PC-3 (cell line): ENCODE data around the gene NREP. TPM values are rescaled to one million over a fixed set of nuclear protein-coding genes. Genes with fewer than 3 reads are reported as not detected.

Source experiments
- ATAC-seq: fragments of 200-7000 bp; cut with Tn5 transposase; 2 replicates; pipeline ENCODE4 v1.9.1; 2020; ENCODE audit warnings: mild to moderate bottlenecking, moderate library complexity
- BruUV-seq: library from RNA; stranded (reverse); fragments of 400-500 nt; replicated peaks from 2 replicates; lab custom pipeline; 2021; lab: Mats Ljungman, UMichigan
- CTCF ChIA-PET: fragments of 300-600 bp; sonication (Branson Sonifier 250); formaldehyde crosslinking; loops from one replicate; lab custom pipeline; 2022; ENCODE audit warnings: antibody characterized with exemption; lab: Charles Lee
- POLR2A ChIA-PET: fragments of 300-600 bp; sonication (Branson Sonifier 250); formaldehyde crosslinking; loops from one replicate; lab custom pipeline; 2022; ENCODE audit warnings: antibody characterized with exemption; ENCODE audit not compliant: unreplicated experiment; lab: Charles Lee
- DNase-seq: peaks from one replicate; pipeline ENCODE4 v3.0.0-alpha.2; 2015
- H2AFZ ChIP-seq: fragments of 300-600 bp; sonication (generic); 2 replicates; pipeline ENCODE4 v1.6.0; 2016; ENCODE audit warnings: antibody characterized with exemption, low read length
- H3F3A ChIP-seq: fragments of 300-600 bp; sonication (generic); one replicate; pipeline ENCODE4 v1.6.0; 2017; ENCODE audit warnings: antibody characterized with exemption, low read length, control low read depth, mild to moderate bottlenecking; ENCODE audit not compliant: unreplicated experiment
- H3K27ac ChIP-seq: fragments of 300-600 bp; sonication (generic); 2 replicates; pipeline ENCODE4 v1.5.1; 2016; ENCODE audit warnings: mild to moderate bottlenecking, low read length
- H3K27me3 ChIP-seq: fragments of 300-600 bp; sonication (generic); 2 replicates; pipeline ENCODE4 v1.6.1; 2016; ENCODE audit warnings: low read length, mixed read lengths
- H3K36me3 ChIP-seq: fragments of 300-600 bp; sonication (generic); 2 replicates; pipeline ENCODE4 v1.6.1; 2016; ENCODE audit warnings: low read depth, mixed run types, low read length, mixed read lengths
- H3K4me1 ChIP-seq: fragments of 300-600 bp; sonication (generic); 2 replicates; pipeline ENCODE4 v1.5.1; 2016; ENCODE audit warnings: low read length; ENCODE audit not compliant: insufficient read depth
- H3K4me2 ChIP-seq: fragments of 300-600 bp; sonication (generic); 2 replicates; pipeline ENCODE4 v1.6.0; 2016; ENCODE audit warnings: low read length
- H3K4me3 ChIP-seq: fragments of 300-600 bp; sonication (generic); 2 replicates; pipeline ENCODE4 v1.5.1; 2016; ENCODE audit warnings: mild to moderate bottlenecking, low read length, mixed read lengths
- H3K79me2 ChIP-seq: fragments of 300-600 bp; sonication (generic); 2 replicates; pipeline ENCODE4 v1.6.1; 2017; ENCODE audit warnings: low read length, mixed read lengths
- H3K9ac ChIP-seq: fragments of 300-600 bp; sonication (generic); 2 replicates; pipeline ENCODE4 v1.6.0; 2016; ENCODE audit warnings: mild to moderate bottlenecking, low read length
- H3K9me2 ChIP-seq: fragments of 300-600 bp; sonication (generic); replicated peaks from 2 replicates; pipeline ENCODE4 v1.6.1; 2016; ENCODE audit warnings: mixed run types, low read length, mixed read lengths
- H3K9me3 ChIP-seq: fragments of 300-600 bp; sonication (generic); 2 replicates; pipeline ENCODE4 v1.6.1; 2016; ENCODE audit warnings: low read length, mixed read lengths
- H4K20me1 ChIP-seq: fragments of 300-600 bp; sonication (generic); 2 replicates; pipeline ENCODE4 v1.6.1; 2016; ENCODE audit warnings: low read length, mixed read lengths
- EZH2 ChIP-seq: fragments of 300-600 bp; sonication (generic); IDR thresholded peaks from one replicate; pipeline ENCODE4 v1.6.1; 2017; ENCODE audit warnings: antibody characterized with exemption, mild to moderate bottlenecking, low read length; ENCODE audit not compliant: unreplicated experiment
- EZH2phosphoT487 ChIP-seq: fragments of 300-600 bp; sonication (generic); IDR thresholded peaks from 2 replicates; pipeline ENCODE4 v1.6.1; 2018; ENCODE audit warnings: mild to moderate bottlenecking, antibody characterized with exemption, low read length, borderline replicate concordance
- intact Hi-C: fragments of 100-400 bp; cut with micrococcal nuclease; formaldehyde crosslinking; loops from 2 replicates; pipeline ENCODE4 v1.9.0; 2023
- total RNA-seq: library from RNA; depleted of rRNA; stranded (reverse); fragments of >200 nt; gene quantifications from 2 replicates; pipeline ENCODE4 v1.2.3, GENCODE V29; 2014
- TF ChIP-seq, protein P1 (sequence below): fragments of 300-600 bp; sonication (generic); conservative IDR thresholded peaks from 2 replicates; pipeline ENCODE4 v1.5.1; 2017; ENCODE audit warnings: antibody characterized with exemption, low read depth, mild to moderate bottlenecking, low read length

The NREP gene
- total RNA-seq, 1 experiment from 2014 or later = 22.6 TPM

DNA sequence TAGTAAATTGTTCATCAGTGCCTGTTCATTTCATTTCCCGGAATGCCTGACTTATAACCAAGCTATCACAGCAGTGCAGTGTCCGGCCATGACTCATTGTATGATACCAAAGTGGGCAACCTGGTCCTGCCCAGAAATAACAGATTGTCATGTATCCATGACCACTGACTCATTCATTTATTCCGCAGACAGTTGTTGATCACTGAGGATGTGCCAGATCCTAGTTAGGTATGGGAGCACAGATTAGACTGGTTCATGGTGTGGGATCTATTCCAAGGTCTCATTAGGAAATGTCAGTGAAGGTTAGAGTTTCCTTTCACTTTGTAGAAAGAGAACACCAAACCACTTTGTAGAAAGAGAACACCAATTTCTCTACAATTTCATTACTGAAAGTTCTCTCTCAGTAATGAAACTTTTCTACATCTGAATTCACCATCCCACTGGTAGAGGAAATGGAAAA is 8.7 kb downstream of the NREP start:
- ATAC-seq = peak; percentile 80
- TF ChIP-seq EZH2 (no peak), EZH2phosphoT487 (no peak)
- TF ChIP-seq, protein P1, sequence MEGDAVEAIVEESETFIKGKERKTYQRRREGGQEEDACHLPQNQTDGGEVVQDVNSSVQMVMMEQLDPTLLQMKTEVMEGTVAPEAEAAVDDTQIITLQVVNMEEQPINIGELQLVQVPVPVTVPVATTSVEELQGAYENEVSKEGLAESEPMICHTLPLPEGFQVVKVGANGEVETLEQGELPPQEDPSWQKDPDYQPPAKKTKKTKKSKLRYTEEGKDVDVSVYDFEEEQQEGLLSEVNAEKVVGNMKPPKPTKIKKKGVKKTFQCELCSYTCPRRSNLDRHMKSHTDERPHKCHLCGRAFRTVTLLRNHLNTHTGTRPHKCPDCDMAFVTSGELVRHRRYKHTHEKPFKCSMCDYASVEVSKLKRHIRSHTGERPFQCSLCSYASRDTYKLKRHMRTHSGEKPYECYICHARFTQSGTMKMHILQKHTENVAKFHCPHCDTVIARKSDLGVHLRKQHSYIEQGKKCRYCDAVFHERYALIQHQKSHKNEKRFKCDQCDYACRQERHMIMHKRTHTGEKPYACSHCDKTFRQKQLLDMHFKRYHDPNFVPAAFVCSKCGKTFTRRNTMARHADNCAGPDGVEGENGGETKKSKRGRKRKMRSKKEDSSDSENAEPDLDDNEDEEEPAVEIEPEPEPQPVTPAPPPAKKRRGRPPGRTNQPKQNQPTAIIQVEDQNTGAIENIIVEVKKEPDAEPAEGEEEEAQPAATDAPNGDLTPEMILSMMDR = no peak
- intact Hi-C loops = loop anchor here (1.0 to 5.0 kb wide), 4 partner anchors 9 to 198 kb away; partner anchors contain the start of gene NREP

DNA sequence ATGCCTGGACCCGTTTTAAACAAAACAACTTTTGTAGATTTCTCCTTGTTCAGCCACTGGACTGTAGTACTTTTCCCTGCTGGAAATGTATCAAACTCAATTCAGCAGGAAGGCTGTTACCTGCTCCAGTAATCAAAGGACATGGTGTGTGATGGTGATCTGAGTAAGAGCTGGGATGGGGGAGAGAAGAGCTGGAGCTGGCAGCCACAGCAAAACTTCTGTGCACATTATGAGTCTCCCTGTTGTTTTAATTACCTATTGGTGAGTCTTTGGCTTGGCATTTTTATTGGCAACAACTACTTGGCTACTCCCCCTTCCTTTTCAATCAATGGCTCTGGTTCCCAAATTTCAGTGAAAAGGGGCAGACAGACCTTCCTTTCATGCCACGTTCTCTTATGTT is 9.7 kb downstream of the NREP start:
- Histone ChIP-seq H3K4me3 (peak overlapping the region; percentile 56; the same call in 1 of the 2 replicates), H3K9me2 (no peaks in the 10 kb centered on the region), H3K36me3 (no peaks in the 10 kb centered on the region), H2AFZ (0 out of 2 replicates have a peak overlapping the region, but pooled peaks have one; percentile 35), H3K27me3 (no peaks in the 10 kb centered on the region), H3F3A (peaks cover 6% of the 10 kb centered on the region), H3K79me2 (peaks cover 6% of the 10 kb centered on the region; the same call in 1 of the 2 replicates), H4K20me1 (no peaks in the 10 kb centered on the region), H3K27ac (peak overlapping the region; percentile 99), H3K9me3 (no peaks in the 10 kb centered on the region), H3K4me1 (peaks cover 57% of the 10 kb centered on the region), H3K9ac (peak overlapping the region; percentile 80), H3K4me2 (peak overlapping the region; percentile 83)
- CTCF ChIA-PET = interaction anchor here (1.0 kb wide), 1 partner anchor 83 kb away, joined by 4 read pairs; no protein-coding TSS in a partner anchor
- no peak for TF ChIP-seq EZH2phosphoT487
- TF ChIP-seq, protein P1 = no peak
- TF ChIP-seq EZH2 = no peak
- POLR2A ChIA-PET = interaction anchor here (1.8 kb wide), 1 partner anchor 10 kb away, joined by 6 read pairs; the partner anchor contains the start of gene NREP
- ATAC-seq (peak; percentile 78), DNase-seq (peak; percentile 91)
- BruUV-seq = no TSS peak
- intact Hi-C loops = loop anchor here (1.0 to 5.0 kb wide), 2 partner anchors 16 to 45 kb away; no protein-coding TSS in a partner anchor

More for the DNA sequence above, 8.7 kb downstream of the NREP start:
- peak; percentile 95 for DNase-seq
- Histone ChIP-seq H3K9me2 (no peaks in the 10 kb centered on the region), H3F3A (peaks cover 6% of the 10 kb centered on the region), H3K4me1 (peaks cover 48% of the 10 kb centered on the region), H3K9me3 (no peaks in the 10 kb centered on the region), H3K79me2 (peaks cover 11% of the 10 kb centered on the region; the same call in 1 of the 2 replicates), H3K4me3 (peak overlapping the region; percentile 56; the same call in 1 of the 2 replicates), H3K27me3 (no peaks in the 10 kb centered on the region), H3K27ac (peak overlapping the region; percentile 99), H4K20me1 (no peaks in the 10 kb centered on the region), H3K9ac (peak overlapping the region; percentile 80), H2AFZ (0 out of 2 replicates have a peak overlapping the region, but pooled peaks have one; percentile 35), H3K36me3 (no peaks in the 10 kb centered on the region), H3K4me2 (peak overlapping the region; percentile 83)
- CTCF ChIA-PET = no interaction called here
- POLR2A ChIA-PET = interaction anchor here (1.8 kb wide), 1 partner anchor 9 kb away, joined by 6 read pairs; the partner anchor contains the start of gene NREP
- no TSS peak for BruUV-seq

DNA sequence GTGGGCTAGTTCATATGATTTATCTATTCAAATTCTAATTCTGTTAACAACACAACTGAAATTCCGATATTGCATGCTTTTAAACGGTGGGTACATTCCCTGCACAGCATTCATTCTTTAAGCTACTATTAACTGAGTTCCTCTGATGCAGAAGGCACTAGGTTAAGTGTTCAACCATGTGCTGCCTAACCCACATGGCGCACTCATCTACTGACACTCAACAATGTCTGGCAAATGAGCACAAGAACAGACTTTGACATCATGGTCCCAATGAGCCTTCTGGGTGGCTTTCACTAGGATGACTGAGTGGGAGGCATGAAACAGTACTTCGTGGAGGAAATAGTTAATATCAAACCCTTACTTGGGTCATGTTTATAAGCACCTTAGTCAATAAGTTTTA is 10.2 kb downstream of the NREP start:
- H2AFZ ChIP-seq = no peak overlapping the region
- 0 out of 2 replicates have a peak, but pooled peaks cover 3% of the 10 kb centered on the region for H3K79me2 ChIP-seq
- TF ChIP-seq EZH2phosphoT487 = no peak
- TF ChIP-seq, protein P1 = no peak
- TF ChIP-seq EZH2 = no peak
- no peaks in the 10 kb centered on the region for H3K9me2 ChIP-seq
- H3K4me3 ChIP-seq = peak overlapping the region; percentile 56; the same call in 1 of the 2 replicates
- no peaks in the 10 kb centered on the region for H3K36me3 ChIP-seq
- DNase-seq (no peak), ATAC-seq (no peak)
- no peaks in the 10 kb centered on the region for H4K20me1 ChIP-seq
- peaks cover 62% of the 10 kb centered on the region for H3K4me1 ChIP-seq
- ChIA-PET POLR2A (interaction anchor here (1.8 kb wide), 1 partner anchor 11 kb away, joined by 6 read pairs; the partner anchor contains the start of gene NREP), CTCF (interaction anchor here (1.0 kb wide), 1 partner anchor 83 kb away, joined by 4 read pairs; no protein-coding TSS in a partner anchor)
- peak overlapping the region; percentile 83 for H3K4me2 ChIP-seq
- no peaks in the 10 kb centered on the region for H3K9me3 ChIP-seq
- intact Hi-C loops = loop anchor here (1.0 to 5.0 kb wide), 2 partner anchors 15 to 44 kb away; no protein-coding TSS in a partner anchor
- no TSS peak for BruUV-seq
- peaks cover 6% of the 10 kb centered on the region for H3F3A ChIP-seq
- no peak overlapping the region for H3K9ac ChIP-seq
- no peaks in the 10 kb centered on the region for H3K27me3 ChIP-seq
- peak overlapping the region; percentile 99 for H3K27ac ChIP-seq
